ENCODE data around the gene TRIM67.
"Not testable (repeated sequence)": the region's sequence is repeated elsewhere in the genome, so short reads cannot be mapped to it uniquely, and the experiment has no call there.

TRIM67 gene

DNA sequence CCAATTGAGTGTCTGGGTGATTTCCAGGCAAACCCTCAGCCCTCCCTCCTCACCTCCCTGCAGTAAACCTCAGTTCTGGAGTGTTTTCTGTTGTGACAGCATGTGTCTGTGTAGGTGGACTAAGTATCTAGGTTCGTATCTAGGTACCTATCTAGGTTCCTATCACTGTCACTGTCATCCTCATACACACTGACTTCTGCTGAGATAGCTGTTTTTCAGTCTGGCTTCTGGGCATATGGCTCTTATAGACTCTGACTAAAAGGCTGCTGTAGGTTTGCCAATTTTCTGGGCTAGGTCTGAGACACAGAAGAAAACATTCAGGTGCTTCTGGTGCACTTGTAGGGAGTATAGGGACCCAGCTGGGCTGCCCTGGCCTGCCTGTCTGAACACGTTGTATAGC, 8.1 kb upstream of the TRIM67 start:
- Histone ChIP-seq H3K27ac (no peak overlapping the region), H3K36me3 (ENCODE audit: insufficient read depth) (no peaks in the 10 kb centered on the region), H2AFZ (ENCODE audit: low read depth) (no peak overlapping the region), H3K4me2 (no peak overlapping the region), H3K4me1 (ENCODE audit: low read depth, poor library complexity, severe bottlenecking) (no peaks in the 10 kb centered on the region), H3K9ac (no peak overlapping the region), H3K4me3 (IDR thresholded peaks at IDR 0.05; ENCODE audit: insufficient read depth, low read depth, low read length) (no peak overlapping the region), H4K20me1 (ENCODE audit: insufficient read depth) (no peaks in the 10 kb centered on the region), H3K27me3 (ENCODE audit: insufficient read depth, low read depth) (no peaks in the 10 kb centered on the region), H3K79me2 (ENCODE audit: insufficient read depth, low read depth) (no peaks in the 10 kb centered on the region)
- TF ChIP-seq CTCF (conservative IDR thresholded peaks at IDR 0.05; ENCODE audit: low read depth, low read length): no peak

- Histone ChIP-seq H4K20me1 (ENCODE audit: insufficient read depth) (no peaks in the 10 kb centered on the region), H3K27me3 (ENCODE audit: insufficient read depth, low read depth) (no peaks in the 10 kb centered on the region), H3K9ac (no peak overlapping the region), H3K4me2 (no peak overlapping the region), H3K4me1 (ENCODE audit: low read depth, poor library complexity, severe bottlenecking) (no peaks in the 10 kb centered on the region), H3K27ac (no peak overlapping the region), H3K4me3 (IDR thresholded peaks at IDR 0.05; ENCODE audit: insufficient read depth, low read depth, low read length) (no peak overlapping the region), H3K79me2 (ENCODE audit: insufficient read depth, low read depth) (no peaks in the 10 kb centered on the region), H2AFZ (ENCODE audit: low read depth) (no peak overlapping the region), H3K36me3 (ENCODE audit: insufficient read depth) (no peaks in the 10 kb centered on the region)
- TF ChIP-seq CTCF (conservative IDR thresholded peaks at IDR 0.05; ENCODE audit: low read depth, low read length): no peak
Observed at GRCh38 chr1:231155808-231156207, 6.0 kb upstream of the TRIM67 start.

DNA sequence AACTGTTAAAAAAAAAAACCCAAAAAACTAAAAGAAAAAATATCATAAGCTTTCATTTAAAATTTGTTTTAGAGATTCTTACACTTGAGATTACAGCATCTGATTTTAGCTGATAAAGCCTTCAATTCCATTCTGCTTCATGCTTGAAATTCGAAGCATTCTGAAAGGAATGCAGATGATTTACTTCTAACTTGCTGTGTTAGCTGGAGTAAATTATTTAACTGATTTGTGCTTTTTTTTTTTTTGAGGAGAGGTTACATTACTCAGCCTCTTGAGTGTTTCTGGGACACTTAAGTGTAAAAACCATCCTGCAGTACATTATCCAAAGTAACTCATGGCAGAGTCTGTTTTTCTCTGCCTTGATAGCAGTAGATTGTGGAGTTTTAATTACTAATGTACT, 4.5 kb upstream of the TRIM67 start:
- Histone ChIP-seq H2AFZ (ENCODE audit: low read depth) (no peak overlapping the region), H3K4me3 (IDR thresholded peaks at IDR 0.05; ENCODE audit: insufficient read depth, low read depth, low read length) (no peak overlapping the region), H3K36me3 (ENCODE audit: insufficient read depth) (no peaks in the 10 kb centered on the region), H3K27ac (no peak overlapping the region), H4K20me1 (ENCODE audit: insufficient read depth) (no peaks in the 10 kb centered on the region), H3K4me2 (no peak overlapping the region), H3K27me3 (ENCODE audit: insufficient read depth, low read depth) (no peaks in the 10 kb centered on the region), H3K79me2 (ENCODE audit: insufficient read depth, low read depth) (no peaks in the 10 kb centered on the region), H3K9ac (no peak overlapping the region), H3K4me1 (ENCODE audit: low read depth, poor library complexity, severe bottlenecking) (no peaks in the 10 kb centered on the region)
- TF ChIP-seq CTCF (conservative IDR thresholded peaks at IDR 0.05; ENCODE audit: low read depth, low read length): no peak

GRCh38 chr1:231158141-231158540, 3.7 kb upstream of the TRIM67 start:
- H3K4me2 ChIP-seq; H3K79me2 ChIP-seq (ENCODE audit: insufficient read depth, low read depth); H4K20me1 ChIP-seq (ENCODE audit: insufficient read depth); H3K27ac ChIP-seq; H3K36me3 ChIP-seq (ENCODE audit: insufficient read depth); H3K9ac ChIP-seq; H3K27me3 ChIP-seq (ENCODE audit: insufficient read depth, low read depth); H2AFZ ChIP-seq (ENCODE audit: low read depth); H3K4me1 ChIP-seq (ENCODE audit: low read depth, poor library complexity, severe bottlenecking); H3K4me3 ChIP-seq (IDR thresholded peaks at IDR 0.05; ENCODE audit: insufficient read depth, low read depth, low read length): not testable (repeated sequence)

- Histone ChIP-seq H3K27ac (no peak overlapping the region), H4K20me1 (ENCODE audit: insufficient read depth) (no peaks in the 10 kb centered on the region), H3K4me1 (ENCODE audit: low read depth, poor library complexity, severe bottlenecking) (no peaks in the 10 kb centered on the region), H3K9ac (no peak overlapping the region), H3K79me2 (ENCODE audit: insufficient read depth, low read depth) (no peaks in the 10 kb centered on the region), H3K36me3 (ENCODE audit: insufficient read depth) (no peaks in the 10 kb centered on the region), H3K27me3 (ENCODE audit: insufficient read depth, low read depth) (no peaks in the 10 kb centered on the region), H3K4me3 (IDR thresholded peaks at IDR 0.05; ENCODE audit: insufficient read depth, low read depth, low read length) (no peak overlapping the region), H3K4me2 (no peak overlapping the region), H2AFZ (ENCODE audit: low read depth) (no peak overlapping the region)
- no peak for TF ChIP-seq CTCF (conservative IDR thresholded peaks at IDR 0.05; ENCODE audit: low read depth, low read length)
Observed at GRCh38 chr1:231159202-231159962, 2.5 kb upstream of the TRIM67 start.
